ENCODE measurements around the gene TSHZ2.
"Not testable (repeated sequence)": the region's sequence is repeated elsewhere in the genome, so short reads cannot be mapped to it uniquely, and the experiment has no call there.

The TSHZ2 gene

DNA sequence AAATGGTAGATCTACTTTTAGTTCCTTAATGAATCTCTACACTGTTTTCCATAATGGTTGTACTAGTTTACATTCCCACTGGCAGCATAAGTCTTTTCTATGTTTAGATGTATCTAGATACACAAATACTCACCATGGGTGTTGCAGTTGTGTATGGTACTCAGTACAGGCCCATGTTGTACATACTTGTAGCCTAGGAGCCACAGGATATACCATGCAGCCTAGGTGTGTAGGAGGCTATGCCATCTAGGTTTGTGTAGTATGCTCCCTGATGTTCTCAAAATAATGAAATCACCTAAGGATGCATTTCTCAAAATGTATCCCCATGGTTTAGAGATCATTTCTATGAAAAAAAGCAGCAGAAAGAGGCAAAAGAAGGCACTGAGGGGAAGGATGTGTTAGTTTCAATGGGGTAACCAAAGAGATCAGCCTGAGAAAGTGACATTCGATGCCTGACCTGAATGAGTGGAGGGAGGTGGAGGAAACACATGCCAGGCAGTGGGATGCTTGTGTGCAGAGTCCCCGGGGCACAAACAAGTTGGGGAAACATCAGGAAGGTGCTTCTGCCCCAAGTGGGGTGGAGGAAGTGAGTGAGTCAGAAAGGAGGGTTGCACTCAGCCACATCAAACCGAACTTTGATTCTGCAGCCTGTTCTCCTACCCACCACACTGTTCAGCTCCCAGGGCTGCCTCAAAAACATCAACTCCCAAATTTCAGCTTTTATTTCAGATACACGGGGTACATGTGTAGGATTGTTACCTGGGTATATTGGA lies 430.3 kb downstream of the TSHZ2 start:
- DNase-seq: no peak

DNA sequence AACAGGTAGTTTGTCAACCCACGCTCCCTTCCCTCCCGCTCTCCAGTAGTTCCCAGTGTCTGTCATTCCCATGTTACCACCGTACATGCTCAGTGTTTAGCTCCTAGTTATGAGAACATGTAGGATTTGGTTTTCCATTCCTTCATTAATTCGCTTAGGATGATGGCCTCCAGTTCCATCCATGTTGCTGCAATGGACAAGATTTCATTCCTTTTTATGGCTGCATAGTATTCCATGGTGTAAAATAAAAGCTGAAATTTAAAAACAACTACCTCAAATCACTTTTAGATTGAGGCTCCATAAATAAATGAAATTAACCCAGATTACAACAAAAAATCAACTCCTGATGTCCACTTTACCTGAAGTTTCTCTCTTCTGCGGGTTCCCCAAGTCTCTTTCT lies 430.9 kb downstream of the TSHZ2 start:
- DNase-seq: no peak

DNA sequence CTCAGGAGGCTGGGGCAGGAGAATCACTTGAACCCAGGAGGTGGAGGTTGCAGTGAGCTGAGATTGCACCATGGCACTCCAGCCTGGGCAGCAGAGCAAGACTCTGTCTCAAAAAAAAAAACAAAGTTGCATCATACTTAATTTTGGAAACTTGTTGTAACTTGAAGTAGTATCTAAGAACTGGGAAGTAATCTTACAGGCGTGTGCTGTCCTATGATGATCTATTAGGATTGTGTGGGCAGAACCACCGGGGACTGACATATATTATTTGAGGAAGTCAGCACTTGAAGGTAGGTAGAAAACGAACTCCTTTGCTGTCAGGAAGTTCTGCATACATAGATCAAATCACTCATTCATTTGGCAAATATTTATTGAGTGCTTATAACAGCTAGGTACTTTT lies 433.0 kb downstream of the TSHZ2 start:
- DNase-seq: no peak

DNA sequence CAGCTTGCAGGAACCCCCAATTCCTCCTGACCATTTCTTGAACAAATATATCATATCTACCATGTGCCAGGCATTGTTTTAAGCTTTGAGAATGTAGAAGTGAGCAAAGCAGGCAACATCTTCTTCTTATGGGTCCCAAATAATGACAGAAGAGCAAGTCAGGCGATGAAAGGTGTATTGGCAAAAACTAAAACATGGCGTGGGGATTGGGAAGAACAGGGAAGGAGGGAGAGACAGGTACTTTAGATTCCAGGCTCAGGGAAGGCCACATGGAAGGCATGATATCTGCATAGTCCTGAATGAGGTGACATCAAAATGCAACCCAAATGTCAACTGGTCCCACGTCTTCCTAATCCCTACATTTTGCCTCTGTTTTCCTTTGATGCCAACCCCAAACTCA lies 434.4 kb downstream of the TSHZ2 start:
- no peak for DNase-seq

DNA sequence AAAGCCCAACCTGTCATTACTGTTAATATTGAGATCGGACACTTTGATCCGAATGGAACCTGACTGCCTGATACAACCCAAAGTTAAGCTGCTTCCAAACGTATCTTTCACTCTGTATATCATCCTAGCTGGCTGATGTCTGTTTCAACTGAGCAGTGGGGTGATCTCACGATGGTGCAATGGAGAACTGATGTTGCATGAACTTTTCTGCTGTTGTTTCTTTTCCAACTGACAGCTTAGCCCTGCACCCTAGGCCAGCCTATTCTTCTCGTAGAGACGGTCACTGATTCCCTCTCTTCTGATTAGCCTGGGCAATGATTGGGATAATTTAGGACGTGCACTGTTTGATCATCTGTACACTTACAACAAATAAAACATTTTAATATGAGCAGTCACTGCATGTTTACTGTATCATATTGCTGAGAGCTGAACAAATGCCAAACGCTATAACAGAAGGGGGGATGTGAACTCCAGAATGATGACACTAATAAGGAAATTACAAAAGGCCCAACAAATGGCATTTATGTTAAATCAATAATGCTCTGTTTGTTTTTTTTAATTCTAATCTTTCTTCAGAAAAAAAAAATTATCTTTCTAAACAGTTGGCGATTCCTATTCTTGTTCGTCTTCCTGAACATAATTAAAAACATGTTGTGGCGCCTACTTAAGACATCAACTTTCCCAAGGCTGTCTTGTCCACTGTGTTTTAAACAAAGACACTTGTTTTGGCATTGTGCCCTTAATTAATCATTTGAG lies 436.7 kb downstream of the TSHZ2 start:
- peak; percentile 69 for DNase-seq

DNA sequence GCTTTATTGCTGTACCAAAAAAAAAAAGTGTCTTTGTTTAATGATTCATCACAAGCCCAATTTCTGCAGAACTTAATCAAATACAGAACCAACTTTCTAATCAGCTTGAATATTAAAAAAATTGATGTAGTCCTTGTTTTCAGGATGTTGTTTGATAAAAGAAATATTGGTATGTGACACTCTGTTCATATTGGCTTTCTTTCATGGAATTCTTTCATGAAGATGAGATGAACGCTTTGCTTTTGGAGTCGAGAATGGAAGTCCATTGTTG lies 437.2 kb downstream of the TSHZ2 start:
- no peak for DNase-seq

DNA sequence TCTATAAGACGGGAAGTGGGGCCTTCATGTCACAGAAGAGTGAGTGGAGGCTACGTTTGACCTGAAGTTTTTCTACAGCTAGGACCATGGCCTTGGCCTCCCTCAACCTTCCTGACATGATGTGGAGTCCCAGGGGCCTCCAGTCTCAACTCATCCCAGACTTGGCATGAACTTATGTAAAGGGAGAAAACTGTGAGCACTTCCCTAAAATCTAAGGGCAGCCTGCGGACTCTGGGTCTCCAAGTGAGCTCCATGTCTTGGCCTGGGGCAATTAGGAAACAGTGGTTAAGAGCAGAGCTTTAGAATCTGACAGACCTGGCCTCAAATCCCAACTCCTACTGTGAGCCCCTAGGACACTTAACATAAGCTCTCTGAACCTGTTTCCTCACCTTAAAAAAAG lies 439.0 kb downstream of the TSHZ2 start:
- DNase-seq: no peak

DNA sequence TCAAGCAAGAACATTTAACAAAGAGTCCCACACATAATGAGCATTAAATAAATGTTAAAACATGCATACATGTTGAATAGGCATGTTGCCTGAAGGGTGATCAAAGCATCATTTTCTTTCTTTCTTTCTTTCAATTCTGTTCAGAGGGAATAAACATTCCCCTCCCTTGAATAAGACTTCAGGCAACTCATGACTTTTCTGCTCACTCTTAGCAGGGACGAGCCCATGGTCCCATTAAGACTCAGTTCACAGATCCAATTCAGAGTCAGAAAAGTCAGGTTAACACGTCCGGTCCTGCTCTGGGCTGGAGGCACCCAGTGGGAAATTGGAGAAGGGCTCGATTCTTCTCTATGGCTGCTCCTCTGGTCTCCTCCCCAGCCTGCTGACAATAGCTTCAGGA lies 439.7 kb downstream of the TSHZ2 start:
- no peak for DNase-seq

DNA sequence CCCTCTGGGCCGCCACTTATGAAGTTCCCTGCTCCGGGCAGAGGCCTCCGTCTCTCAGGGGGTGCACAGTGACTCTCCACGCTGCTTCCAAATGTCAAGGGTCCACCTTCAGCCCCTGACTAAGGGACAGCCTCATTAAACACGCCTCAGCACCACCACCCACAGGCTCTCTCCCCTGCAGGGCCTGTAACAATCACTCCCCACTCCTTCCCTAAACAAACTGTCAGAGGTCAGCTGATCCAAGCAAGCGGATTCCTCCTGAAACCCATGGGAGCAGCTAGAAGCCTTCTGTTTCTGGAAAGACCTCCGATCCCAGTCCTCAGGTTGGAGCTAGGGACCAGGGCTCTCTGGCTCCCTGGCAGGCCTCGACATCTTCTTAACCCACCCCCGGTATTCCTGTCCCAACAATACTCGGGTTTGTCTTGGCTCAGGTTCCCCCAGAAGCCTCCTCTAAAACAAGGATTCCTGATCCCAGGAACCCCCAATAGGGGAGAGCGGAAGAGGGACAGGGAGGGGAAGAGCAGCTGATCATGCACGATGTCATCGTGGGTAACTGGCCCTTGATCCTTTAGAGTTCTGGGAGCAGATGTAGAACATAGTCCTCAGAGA lies 440.5 kb downstream of the TSHZ2 start:
- no peak for DNase-seq

GRCh38 chr20:53413186-53413631 lies 441.1 kb downstream of the TSHZ2 start:
- no peak for DNase-seq

DNA sequence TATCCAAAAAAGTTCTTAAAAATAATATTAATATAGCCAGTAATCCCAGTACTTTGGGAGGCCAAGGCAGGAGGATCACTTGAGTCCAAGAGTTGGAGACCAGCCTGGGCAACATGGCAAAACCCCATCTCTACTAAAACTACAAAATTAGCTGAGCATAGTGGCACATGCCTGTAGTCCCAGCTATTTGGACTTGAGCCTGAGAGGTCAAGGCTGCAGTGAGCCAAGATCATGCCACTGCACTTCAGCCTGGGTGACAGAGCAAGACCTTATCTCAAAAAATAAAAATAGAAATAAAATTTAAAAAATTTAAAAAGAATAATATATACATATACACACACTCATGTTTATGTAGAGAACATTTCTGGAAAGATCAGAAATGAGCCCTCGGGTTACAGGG lies 441.7 kb downstream of the TSHZ2 start:
- not testable (repeated sequence) for DNase-seq

DNA sequence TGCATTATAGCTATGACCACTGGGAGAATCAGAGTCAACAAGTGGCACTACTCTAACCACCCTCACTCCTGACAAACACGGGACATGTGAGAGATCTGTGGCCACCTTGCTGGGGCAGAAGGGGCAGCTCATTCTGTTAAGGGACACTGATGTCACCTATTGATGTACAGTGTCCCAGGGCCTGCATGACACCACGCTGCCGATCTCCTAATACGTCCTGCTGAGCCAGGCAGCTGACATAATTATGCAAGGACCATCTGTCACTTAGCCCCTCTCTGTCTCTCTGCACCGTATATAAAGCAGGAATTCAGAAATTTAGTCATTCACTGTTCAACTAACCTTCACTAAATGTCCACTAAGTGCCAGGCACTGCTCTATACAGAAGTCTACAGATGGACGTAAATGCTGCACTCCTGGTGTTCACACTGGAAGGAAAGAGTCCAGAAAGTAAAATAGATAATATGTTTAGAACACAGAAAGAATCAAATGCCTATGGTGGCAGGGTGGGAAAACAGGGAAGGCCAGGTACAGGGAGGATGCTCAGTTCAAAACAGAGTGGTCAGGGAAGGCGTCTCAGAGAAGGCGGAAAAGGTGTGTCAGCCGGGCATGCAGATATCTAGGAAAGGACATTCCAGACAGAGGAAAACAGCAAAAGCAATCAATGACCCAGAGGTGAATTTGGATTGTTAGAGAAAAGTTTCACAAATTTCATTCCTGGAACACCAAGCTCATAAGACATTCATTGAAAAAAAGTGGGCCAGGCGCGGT lies 447.7 kb downstream of the TSHZ2 start:
- no peak for DNase-seq

- DNase-seq: no peak
These were observed 449.2 kb downstream of the TSHZ2 start for GRCh38 chr20:53421343-53421742.

GRCh38 chr20:53422039-53422438 lies 449.9 kb downstream of the TSHZ2 start:
- no peak for DNase-seq

- DNase-seq: no peak
These were observed 451.5 kb downstream of the TSHZ2 start for GRCh38 chr20:53423587-53424146.

- no peak for DNase-seq
These were observed 453.3 kb downstream of the TSHZ2 start for GRCh38 chr20:53425481-53425880.

- no peak for DNase-seq
These were observed 453.8 kb downstream of the TSHZ2 start for GRCh38 chr20:53425941-53426340.

DNA sequence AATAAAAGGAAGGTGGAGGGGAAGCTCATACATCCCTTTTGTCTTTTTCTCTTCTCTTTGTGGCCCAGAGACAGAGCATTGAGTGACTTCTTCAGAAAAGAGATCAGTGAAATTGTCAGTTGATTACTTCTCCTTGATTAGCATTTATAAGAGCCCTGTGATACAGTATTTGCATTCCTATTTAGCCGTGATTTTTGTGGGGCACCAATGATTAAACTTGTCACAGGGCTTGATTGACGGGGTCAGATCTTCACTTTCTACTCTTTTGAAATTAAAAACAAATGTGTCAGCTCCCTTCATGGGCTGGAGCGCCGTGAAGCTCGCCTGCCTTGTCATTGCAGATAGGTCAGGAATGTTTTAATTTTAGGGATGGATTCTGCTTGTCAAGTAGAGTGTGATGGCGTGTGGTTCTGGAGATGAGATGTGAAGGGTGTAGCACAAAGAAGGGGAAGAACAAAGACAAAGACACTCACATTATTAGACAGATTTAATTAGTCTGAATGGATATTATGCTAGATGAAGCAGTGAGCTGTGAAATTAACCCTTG lies 454.7 kb downstream of the TSHZ2 start:
- no peak for DNase-seq

DNA sequence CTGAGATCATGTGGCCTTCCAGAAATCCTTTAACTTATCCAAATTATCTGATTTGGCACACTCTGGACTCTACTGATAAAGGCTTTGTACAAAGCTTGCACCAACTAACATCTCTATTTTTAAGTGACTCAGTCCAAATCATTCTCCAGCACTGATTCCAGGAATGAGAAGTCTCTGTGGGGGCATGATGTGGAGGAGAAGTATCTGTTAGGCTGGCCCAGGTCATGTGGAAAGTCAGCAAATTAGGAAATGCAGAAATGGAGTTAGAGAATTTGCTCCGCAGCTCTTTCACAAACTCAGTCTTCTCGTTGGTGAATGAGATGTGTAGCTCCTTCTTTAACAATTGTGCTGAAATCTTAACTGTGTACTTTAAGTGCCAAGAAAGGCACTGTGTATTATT lies 455.8 kb downstream of the TSHZ2 start:
- DNase-seq: no peak

DNA sequence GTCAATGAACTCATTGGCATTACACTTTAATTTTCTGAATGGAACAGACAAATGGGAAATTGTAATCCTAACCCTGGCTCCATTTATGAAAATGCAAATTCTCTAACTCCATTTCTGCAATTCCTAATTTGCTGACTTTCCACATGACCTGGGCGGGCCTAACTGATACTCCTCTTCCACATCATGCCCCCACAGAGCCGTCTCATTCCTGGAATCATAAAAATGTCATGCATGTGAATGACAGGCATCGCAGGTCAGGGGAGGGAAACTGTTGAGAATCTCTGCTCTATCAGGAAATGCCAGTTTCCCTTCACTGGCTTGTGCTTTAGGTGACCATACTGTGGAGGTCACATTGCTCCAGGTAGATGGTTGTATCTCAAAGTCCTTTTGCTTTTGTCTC lies 456.4 kb downstream of the TSHZ2 start:
- no peak for DNase-seq

- no peak for DNase-seq
These were observed 456.8 kb downstream of the TSHZ2 start for GRCh38 chr20:53428996-53429395.

DNA sequence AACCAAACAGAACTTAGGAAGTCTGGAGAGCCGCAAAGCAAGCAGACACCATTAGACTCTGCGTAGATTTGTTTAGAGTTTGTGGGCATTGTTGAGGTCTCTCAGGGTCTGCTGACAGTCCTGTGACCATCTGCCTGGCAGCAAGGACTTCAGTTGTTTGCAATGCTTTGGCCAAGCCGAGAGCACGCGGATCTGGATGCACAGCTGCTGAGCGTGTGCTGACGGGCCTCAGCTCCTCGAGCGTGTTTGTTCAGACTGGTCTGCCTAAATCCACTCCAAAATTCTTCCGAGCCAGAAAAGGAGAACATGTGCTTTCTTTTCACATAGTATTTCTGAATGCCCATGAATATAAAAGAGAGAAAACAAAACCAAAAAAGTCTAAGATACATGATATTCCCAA lies 462.5 kb downstream of the TSHZ2 start:
- DNase-seq: no peak

GRCh38 chr20:53436927-53437326 lies 464.8 kb downstream of the TSHZ2 start:
- not testable (repeated sequence) for DNase-seq
